Activated CD4-positive, alpha-beta T cell treated with anti-CD3 and anti-CD28 coated beads, Interleukin-2, Interleukin-4, amounts not matched to agents 100 ng/mL and 50 ng/mL, durations not matched to agents 16 hours and 8 hours (primary cell): ENCODE results near the gene ASB15.
"Not testable (repeated sequence)": the region's sequence is repeated elsewhere in the genome, so short reads cannot be mapped to it uniquely, and the experiment has no call there.

Source experiments
- DNase-seq: peaks from one replicate; pipeline ENCODE4 v3.0.0-alpha.2; 2020; ENCODE audit warnings: low spot score

Gene ASB15

DNA sequence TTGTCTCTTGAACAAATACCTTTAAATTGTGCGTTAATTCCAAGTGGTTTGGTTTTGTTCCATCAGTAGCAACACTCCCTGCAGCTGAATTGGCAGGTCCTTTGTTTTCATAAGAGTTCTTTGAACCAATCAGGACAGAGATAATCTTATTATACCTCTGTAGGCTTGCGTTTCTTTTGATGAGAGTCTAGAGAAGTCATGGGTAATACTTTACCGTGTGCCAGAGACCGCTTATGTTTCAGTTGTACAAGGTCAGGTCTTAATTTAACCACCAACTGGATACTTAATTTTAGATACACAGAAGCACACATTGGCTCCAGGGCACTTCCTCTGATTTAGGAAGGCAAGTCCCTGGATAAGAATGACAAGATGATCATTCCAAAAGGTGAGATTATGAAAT, at the start of gene ASB15:
Gene ASB15 (plus strand): TSS at position 292 of the 400 bp plus-strand sequence. CDS start 12,682 bp downstream, outside the sequence.
- no peak for DNase-seq

DNA sequence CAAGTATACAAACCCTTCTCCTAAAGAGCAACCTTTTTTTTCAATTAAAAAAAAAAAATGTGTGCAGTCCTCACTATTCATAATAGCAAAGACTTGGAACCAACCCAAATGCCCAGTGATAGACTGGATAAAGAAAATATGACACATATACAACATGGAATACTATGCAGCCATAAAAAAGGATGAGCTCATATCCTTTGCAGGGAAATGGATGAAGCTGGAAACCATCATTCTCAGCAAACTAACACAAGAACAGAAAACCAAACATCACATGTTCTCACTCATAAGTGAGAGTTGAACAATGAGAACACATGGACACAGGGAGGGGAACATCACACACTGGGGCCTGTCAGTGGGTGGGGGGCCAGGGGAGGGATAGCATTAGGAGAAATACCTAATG, 49.5 kb upstream of the ASB15 start:
- not testable (repeated sequence) for DNase-seq

DNA sequence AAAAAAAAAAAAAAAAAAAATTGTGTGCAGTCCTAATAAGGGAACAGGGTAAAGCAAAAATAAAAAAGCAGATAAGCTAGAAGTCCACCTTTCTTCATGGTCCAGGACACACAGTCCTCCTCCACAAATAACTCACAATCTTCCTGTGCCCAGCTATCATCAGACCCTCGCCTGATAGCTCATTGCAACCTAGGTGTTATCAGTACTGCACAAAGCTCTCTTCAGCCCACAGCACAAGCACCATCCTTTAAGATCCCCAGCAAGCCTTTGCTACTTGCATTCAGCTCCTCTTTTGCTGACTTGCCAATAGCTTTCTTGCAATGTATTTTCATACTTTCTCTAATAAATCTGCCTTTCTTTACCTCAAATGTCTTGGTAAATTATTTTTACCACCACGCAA, 49.0 kb upstream of the ASB15 start:
- no peak for DNase-seq

DNA sequence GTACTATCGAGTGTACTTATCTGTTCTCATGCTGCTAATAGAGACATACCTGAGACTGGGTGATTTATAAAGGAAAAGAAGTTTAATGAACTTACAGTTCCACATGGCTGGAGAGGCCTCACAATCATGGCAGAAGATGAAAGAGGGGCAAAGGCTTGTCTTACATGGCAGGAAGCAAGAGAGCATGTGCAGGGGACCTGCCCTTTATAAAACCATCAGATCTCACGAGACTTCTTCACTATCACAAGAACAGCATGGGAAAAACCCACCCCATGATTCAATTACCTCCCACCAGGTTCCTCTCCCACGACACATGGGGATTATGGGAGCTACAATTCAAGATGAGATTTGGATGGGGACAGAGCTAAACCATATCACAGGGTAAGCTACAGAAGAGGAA, 48.5 kb upstream of the ASB15 start:
- no peak for DNase-seq

DNA sequence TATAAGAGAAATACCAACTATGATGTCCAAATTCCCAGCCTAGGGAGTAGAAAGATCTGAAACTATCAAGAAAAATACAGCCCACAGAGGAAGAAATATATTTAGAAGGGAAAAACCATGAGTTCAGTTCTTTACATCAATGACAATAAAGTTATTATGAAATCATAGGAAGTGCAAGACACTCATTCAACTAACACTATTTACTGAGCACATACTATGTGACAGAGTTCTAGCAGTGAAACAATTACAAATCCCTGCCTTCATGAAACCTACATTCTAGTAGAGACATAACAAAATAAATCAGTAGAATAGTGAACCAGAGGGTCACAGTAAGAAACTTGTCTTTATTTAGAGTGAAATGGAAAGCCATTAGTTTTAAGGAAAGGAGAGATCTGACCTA, 46.1 kb upstream of the ASB15 start:
- DNase-seq: no peak

DNA sequence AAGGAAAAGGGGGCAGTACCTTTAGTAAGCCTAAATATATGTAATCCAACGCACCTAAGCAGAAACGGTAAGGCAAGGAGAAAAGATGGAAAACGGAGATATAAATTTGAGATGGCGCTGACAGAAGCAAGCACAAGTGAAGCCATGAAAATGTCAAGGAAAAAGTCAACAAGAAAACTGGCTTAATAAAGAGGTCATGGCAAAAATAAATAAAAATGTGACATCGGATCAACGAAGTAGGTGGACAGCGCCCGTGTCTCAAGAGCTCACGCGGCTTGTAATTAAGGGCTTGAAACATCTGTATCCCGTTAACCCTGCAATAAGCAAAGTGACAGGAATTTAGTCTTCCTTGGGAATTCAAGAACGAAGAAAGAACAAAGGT, 44.6 kb upstream of the ASB15 start:
- DNase-seq: no peak

DNA sequence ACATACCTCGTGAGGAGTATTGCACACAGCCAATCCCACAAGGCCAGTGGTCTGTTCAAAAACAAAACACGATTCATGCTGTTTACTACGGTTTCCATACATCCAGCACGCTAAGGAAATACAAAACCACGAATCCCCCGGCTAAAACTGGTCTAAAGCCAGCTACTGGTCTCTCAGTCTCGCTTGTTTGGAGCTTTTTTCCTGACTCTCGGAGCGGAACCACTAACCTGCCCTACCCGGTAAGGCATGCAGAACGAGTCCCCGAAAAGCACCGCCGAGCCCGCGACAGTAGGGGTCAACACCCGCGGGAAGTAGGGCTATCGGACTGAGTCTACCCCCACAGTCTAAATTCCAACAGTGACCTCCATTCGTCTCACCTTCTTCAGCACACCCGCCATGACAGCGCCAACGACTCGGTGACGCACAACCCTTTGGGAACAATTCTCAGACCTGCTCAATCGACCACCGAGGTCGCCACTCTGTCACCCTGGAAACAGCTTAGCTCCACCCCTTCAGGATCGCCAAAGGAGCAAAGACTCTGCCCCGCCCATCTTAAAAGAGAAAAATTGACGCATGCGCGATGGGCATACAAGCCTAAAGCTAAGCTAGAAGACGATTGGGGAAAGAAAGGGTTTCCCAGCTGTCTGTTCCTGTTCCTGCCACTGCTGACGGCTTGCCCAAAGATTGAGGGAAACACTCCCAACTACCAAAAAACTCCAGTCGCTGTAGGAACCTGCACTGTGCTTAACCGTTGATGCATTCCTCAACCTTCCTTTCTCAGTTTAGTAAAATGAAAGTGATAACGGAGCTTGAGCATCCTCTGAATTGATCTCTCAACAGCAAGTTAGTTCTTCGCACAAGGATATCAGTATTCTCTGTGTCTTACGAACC, 44.0 kb upstream of the ASB15 start, which contains the start of gene NDUFA5:
Gene NDUFA5 (minus strand): TSS at position 421 of the 891 bp plus-strand sequence. CDS start 23 bp downstream, at position 398.
- peak; percentile 98 for DNase-seq

DNA sequence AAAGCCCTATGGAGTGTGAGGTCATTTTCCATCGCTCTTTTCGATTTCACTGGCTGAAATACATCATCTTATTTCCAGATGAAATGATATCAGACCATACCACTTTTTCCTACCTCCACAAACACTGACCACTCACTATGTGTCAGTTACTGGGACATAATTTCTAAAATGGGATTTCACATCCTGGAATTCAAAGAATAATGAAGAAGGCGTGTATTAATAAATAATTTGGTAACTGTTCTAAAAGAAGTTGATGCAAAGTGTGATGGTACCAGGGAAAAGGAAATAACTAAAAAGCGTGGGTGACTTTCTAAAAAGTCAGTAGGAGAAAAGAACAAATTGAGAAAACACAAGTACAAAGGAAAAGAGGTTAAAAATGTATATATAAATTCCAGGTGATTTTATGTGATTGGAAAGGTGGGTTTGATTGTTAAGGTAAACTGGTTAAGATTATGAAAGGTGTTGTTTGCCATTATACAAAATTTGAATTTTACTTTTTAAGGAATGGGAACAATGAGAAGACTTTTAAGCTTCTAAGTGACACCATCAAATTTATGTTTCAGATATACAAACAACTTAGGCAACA, 43.2 kb upstream of the ASB15 start:
- no peak for DNase-seq

DNA sequence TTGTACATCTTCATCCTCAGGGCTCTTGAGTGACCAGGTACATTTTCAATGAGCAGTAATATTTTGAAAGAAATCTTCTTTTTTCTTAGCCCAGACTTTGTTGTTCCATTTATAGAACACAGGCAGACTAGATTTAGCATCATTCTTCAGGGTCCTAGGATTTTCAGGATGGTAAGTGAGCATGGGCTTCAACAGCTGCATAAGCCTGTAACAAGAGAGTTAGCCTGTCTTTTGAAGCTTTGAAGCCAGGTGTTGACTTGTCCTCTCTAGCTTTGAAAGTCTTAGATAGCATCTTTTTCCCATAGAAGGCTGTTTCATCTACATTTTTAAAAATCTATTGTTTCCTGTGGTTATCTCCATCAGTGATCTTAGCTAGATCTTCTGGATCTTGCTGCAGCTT, 39.5 kb upstream of the ASB15 start:
- DNase-seq: no peak

DNA sequence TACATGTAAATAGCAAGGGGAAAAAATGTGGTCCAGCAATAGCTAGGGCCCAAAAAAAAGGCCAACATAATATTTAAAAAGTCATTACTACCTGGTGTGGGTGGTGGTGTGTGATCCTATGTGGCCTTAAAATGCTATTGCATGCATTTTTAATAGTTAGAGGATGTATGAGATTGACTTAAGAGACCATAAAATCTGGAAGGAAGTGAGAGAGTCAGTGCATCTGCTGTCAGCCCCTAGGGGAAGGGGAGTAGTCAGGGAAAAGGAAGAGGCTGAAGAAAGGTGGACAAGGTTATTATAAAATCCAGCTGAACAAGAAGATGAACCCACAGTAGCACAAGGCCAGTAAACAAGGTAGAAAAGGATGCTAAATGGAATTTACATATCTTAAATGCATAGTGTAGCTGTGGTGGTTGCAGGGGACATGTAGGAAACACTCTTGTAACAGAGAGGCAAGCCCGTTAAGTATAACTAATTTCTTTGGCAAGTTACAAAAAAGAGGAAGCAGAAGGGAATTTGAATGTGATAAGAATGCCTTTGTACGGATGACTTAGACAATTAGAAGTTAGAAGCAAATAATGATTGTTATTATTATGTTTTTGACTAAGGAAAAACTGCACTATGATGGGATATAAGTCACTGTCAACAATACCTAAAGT, 32.1 kb upstream of the ASB15 start:
- no peak for DNase-seq

DNA sequence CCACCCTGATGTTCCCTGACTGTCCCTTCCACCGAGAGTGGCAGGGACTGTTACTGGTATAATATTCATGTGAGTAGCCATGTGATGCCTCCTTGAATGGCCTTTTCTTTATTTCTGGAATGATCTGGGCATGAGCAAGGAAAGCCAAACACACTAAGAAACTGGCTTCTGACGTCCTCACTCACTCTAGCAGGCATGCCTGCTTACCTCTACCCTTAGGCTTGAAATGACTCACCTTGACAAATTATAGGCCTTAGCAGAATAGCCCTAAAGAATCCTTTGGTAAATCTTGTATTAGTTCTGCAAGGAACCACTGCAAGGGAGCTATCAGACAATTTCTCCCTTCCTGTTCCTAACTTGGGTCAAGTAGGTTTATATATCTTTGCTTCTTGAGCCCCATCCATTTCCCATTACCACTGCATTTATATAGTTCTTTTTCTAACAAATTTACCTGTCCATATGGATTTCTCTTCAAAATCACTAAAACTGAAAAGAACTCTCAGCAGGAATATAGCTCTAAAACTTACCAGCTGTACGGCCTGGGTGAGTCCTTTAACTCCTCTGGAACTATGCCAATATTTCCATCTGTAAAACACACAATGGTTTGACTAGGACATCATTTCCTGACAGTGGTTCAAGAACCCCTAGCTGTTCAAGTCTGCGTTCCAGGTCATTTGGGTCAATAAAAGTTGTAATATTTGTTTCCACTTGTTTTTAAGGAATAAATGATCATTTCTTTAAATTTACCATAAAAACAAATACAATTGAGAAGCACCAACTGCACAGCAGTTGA, 31.0 kb upstream of the ASB15 start:
- no peak for DNase-seq

DNA sequence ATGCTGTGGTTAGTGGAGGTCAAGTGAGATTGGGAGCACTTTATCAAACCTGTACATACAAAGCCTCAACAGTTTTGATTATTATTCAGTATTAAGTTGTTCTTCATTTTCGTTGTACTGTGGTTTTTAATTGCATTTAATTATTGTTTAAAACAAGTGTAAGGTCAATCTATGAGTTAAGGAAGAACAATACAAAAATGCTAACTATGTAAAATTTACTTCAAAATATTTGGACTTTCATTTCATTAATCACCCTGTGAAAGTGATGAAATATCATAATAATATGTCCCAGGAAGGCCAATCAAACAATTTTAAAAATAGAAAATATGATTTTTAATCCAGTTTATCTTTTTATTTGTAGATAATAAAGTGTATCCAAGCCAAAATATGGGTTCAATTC, 30.4 kb upstream of the ASB15 start:
- no peak for DNase-seq

DNA sequence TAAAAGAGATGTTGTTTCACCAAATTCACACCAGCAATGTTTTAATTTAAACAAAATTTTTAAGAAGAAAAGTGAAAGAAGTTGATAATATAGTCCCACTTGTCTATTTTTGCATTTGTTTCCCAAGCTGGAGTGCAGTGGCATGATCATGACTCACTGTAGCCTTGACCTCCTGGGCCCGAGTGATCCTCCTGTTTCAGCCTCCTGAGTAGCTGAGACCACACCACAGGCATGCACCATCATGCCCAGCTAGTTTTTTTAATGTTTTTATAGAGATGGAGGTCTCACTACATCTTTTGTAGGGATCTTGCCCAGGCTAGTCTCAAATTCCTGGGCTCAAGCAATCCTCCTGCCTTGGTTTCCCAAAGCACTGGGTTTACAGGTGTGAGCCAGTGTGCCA, 29.9 kb upstream of the ASB15 start:
- DNase-seq: no peak

DNA sequence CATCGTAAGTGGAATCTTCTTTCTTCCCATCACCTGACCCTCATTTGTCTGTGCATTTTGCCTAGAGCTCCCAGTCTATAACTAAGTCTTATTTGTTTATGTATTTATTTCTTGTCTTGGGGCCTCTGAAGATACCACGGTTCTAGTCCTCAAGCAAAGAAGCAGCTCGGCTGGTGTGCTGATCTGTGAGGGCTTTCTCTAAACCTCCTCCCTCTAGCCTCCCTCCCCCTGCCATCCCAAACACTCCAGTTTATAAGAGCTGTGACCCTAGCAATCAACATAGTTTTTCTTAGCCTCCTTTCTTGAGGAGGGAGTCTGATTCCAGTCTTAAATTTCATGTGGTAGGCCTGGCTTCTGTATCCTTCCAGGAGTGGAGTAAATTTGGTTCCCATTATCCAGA, 28.3 kb upstream of the ASB15 start:
- no peak for DNase-seq

DNA sequence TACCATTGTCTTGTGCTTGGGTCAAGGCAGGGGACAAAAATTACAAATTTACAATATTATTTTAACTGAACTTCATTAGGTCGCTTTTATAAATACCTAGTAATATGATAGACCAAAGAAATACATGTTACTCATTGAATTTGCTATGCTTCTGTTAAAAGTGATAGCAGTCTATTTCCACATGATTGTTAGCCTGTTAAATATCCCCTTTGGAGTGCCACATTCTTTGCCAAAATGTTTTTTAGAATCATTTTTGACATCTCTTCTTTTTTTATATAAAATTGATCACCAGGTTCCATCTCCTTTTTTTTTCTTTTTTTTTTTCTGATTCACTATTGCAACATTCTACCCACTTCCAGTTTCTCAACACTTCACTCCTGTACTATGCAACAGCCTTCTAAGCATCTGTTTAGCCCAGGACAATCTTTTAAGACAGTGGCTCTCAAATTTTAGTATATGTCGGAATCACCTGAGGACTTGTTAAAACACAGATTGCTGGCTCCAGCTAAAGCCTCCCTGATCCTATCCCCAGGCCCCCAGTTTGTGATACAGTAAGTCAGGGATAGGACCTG, 27.6 kb upstream of the ASB15 start:
- DNase-seq: no peak

DNA sequence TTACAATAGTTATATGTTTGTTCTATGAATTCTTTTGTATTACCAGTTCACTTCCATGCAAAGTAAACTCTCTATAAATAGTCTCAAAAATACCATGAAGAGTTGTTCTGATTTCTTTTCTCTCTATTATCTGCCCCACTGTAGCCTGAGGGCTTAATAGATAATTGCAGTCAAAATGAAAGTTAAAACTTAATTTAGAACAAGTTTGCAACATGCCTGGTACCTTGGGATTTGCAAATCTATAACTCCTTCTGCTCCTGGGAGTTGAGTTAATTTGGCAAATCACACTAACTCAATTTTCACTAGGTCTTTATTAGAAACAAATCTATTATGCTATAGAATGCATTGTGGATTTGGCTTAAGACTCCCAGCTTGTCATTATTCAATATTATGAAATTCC, 22.2 kb upstream of the ASB15 start:
- DNase-seq: no peak

DNA sequence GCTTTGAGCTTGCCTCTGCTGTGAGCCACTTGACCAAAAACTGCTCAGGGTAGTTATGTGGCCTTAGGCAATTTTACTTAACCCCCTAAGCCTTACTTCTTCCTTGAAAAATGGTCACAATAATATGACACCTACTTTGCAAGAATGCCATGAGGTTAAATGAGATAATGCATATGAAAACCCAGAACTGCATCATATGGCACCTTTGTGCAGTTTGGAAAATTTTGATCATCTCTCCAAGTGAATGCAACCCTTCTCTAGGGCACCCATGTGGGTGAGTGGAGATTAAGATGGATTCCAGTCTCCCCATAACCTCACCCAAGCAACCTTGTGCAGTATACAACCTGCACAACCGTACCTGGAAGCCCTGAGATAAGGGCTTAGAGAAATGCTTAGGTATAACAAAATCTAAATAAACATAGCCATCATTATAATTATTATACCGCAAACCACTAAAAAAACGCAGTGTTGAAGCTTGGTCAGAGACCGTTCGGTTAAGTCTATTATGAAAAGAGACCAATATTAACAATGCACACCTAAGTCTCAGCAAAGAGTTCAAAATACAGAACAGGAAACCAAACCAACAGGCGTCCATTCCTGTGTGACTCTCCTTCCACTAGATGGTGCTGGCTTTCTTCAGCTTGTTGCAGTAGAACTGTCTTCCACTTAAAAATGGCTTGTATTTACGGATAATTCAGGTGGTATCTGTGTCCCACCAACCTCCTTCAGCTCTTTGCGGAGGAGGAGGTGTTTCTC, 21.0 kb upstream of the ASB15 start:
- peak; percentile 9 for DNase-seq

DNA sequence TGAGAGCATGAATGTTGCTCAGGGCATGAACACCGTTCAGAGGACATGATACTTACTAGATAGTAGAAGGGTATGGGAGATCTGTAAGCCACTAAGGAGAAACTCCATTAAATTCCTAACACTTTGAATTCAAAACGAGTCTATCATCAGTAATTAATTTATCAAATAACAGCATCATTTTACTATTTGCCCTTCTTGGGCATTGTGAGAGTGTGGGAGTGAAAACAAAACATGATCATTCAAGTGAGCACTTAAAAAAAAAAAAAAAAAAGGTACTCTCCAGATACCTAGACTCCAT, 20.5 kb upstream of the ASB15 start:
- DNase-seq: no peak

DNA sequence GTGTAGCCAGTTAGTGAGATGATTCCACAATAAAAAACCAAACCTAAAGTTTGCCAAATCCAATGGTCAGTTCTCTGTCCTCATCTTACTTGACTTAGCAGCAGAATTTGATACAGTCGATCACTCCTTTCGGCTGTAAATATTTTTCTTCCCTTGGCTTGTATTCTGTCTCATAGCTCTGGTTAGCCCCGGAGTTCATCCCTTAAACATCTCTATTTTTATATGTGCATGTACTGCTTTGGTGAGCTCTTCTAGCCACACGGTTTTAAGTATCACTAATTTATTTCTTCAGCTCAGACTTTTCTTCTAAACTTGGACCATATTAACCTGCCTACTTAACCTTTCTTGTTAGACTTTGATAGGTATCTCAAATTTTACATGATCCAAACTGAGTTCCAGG, 17.8 kb upstream of the ASB15 start:
- no peak for DNase-seq

DNA sequence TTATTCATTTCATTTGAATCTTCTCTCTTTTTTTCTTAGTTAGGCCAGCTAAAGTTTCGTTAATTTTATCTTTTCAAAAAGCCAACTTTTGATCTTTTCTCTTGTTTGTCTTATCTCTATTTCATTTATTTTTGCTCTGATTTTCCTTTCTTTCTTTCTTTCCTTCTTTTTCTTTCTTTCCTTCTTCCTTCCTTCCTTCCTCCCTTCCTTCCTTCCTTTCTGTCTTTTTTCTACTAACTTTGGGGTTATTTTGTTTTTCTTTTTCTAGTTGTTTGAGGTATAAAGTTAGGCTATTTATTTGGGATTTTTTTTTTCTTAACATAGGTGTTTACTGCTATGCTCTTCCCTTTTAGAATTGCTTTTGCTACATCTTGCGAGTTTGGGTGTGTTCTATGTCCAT, 13.2 kb upstream of the ASB15 start:
- DNase-seq: no peak

DNA sequence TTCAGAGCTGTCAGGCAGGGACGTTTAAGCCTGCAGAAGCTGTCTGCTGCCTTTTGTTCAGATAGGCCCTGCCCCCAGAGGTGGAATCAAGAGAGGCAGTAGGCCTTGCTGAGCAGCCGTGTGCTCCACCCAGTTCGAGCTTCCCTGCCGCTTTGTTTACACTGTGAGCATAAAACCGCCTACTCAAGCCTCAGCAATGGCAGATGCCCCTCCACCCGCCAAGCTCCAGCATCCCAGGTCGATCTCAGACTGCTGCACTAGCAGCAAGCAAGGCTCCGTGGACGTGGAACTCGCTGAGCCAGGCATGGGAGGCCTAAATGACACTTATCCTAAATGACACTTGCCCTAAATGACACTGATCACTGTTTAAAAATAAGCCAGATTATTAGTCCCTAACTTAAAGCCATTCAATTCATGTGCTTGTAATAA, 6.8 kb upstream of the ASB15 start:
- no peak for DNase-seq
